Keratinocyte (primary cell): Measurements from ENCODE around the gene CLEC18A. TPM values are rescaled to one million over a fixed set of nuclear protein-coding genes. Genes with fewer than 3 reads are reported as not detected.

Source experiments
- DNase-seq: peaks from one replicate; pipeline ENCODE4 v3.0.0-alpha.2; 2011; ENCODE audit warnings: low read depth, missing footprints, low spot score
- FAIRE-seq: peaks from 2 replicates; lab custom pipeline; 2011; peaks lifted over from hg19 to GRCh38; lab: Jason Lieb, UNC
- H2AFZ ChIP-seq: 2 replicates; pipeline ENCODE4 v1.6.0; 2012; ENCODE audit warnings: low read length, control low read depth, inconsistent platforms; ENCODE audit not compliant: control insufficient read depth
- H3K27ac ChIP-seq: 2 replicates; pipeline ENCODE4 v1.5.1; 2011; ENCODE audit warnings: low read length; ENCODE audit not compliant: control insufficient read depth, insufficient read depth
- H3K27me3 ChIP-seq: 3 replicates; pipeline ENCODE4 v1.6.0; 2011; ENCODE audit warnings: low read length; ENCODE audit not compliant: control insufficient read depth, insufficient read depth; ENCODE audit errors: extremely low read depth
- H3K36me3 ChIP-seq, 2 experiments: 2 replicates in 1 of 2; 3 replicates in 1 of 2; pipeline ENCODE4 v1.5.1; 2011; ENCODE audit warnings: low read length in 2 of 2, mild to moderate bottlenecking in 1 of 2; ENCODE audit not compliant: control insufficient read depth in 2 of 2, insufficient read depth in 2 of 2; ENCODE audit errors: extremely low read depth in 1 of 2
- H3K4me1 ChIP-seq: 3 replicates; pipeline ENCODE4 v1.5.1; 2011; ENCODE audit warnings: low read length; ENCODE audit not compliant: control insufficient read depth, insufficient read depth; ENCODE audit errors: extremely low read depth
- H3K4me2 ChIP-seq: 3 replicates; pipeline ENCODE4 v1.6.0; 2011; ENCODE audit warnings: low read depth, low read length; ENCODE audit not compliant: control insufficient read depth, insufficient read depth; ENCODE audit errors: extremely low read depth
- H3K4me3 ChIP-seq, 3 experiments: fragments of 200-600 bp in 1 of 3; sonication (generic) in 1 of 3; 2 replicates in 2 of 3; 3 replicates in 1 of 3; pipeline ENCODE4 v1.5.1; 2011 to 2016; ENCODE audit warnings: low read length in 3 of 3, mild to moderate bottlenecking in 3 of 3, control low read depth in 2 of 3, inconsistent platforms in 1 of 3, low read depth in 1 of 3, mixed read lengths in 1 of 3, mixed run types in 1 of 3, moderate library complexity in 1 of 3; ENCODE audit not compliant: control insufficient read depth in 2 of 3, insufficient read depth in 2 of 3; ENCODE audit errors: extremely low read depth in 1 of 3
- H3K79me2 ChIP-seq: 2 replicates; pipeline ENCODE4 v1.6.0; 2012; ENCODE audit warnings: low read length; ENCODE audit not compliant: control insufficient read depth, insufficient read depth
- H3K9ac ChIP-seq: 3 replicates; pipeline ENCODE4 v1.6.0; 2011; ENCODE audit warnings: low read length; ENCODE audit not compliant: control insufficient read depth, insufficient read depth; ENCODE audit errors: extremely low read depth
- H3K9me1 ChIP-seq: 3 replicates; pipeline ENCODE4 v1.6.0; 2011; ENCODE audit warnings: low read length; ENCODE audit not compliant: control insufficient read depth, insufficient read depth; ENCODE audit errors: extremely low read depth
- H3K9me3 ChIP-seq: 2 replicates; pipeline ENCODE4 v1.5.1; 2012; ENCODE audit warnings: low read depth, low read length; ENCODE audit not compliant: control insufficient read depth
- H4K20me1 ChIP-seq: 3 replicates; pipeline ENCODE4 v1.6.0; 2011; ENCODE audit warnings: low read length; ENCODE audit not compliant: control insufficient read depth, insufficient read depth; ENCODE audit errors: extremely low read depth
- CTCF ChIP-seq, 3 experiments: IDR thresholded peaks in 1 of 3; conservative IDR thresholded peaks in 1 of 3; optimal IDR thresholded peaks in 1 of 3; 2 replicates in 2 of 3; 3 replicates in 1 of 3; pipeline versions ENCODE3 to v1.5.1; 2011; ENCODE audit warnings: low read length in 3 of 3, mild to moderate bottlenecking in 3 of 3, moderate library complexity in 2 of 3, control low read depth in 1 of 3, inconsistent platforms in 1 of 3; ENCODE audit not compliant: insufficient read depth in 2 of 3; ENCODE audit errors: extremely low read depth in 1 of 3
- EZH2 ChIP-seq: IDR thresholded peaks from one replicate; pipeline ENCODE4 v1.6.1; 2012; ENCODE audit warnings: inconsistent platforms, mild to moderate bottlenecking, low read length, moderate library complexity
- dilution Hi-C: fragments of 300-500 bp; cut with MboI; formaldehyde crosslinking; loops from one replicate; pipeline ENCODE4 v1.7.0; 2020; ENCODE audit warnings: low sequenced_read_pairs; ENCODE audit not compliant: extremely low pct_ligation_motif_present
- polyA plus RNA-seq, 5 experiments: library from polyadenylated mRNA; depleted of rRNA in 3 of 5; stranded (reverse) in 3 of 5; stranded (forward) in 1 of 5; unstranded in 1 of 5; fragments of >200 nt; gene quantifications; 1 replicate in 1 of 5; 2 replicates in 3 of 5; 3 replicates in 1 of 5; pipeline versions ENCODE4 v1.2.1 to v1.2.3, GENCODE V29; 2011 to 2012; ENCODE audit warnings: missing spikeins in 2 of 5, low read depth in 1 of 5, low replicate concordance in 1 of 5

Gene CLEC18A
- polyA plus RNA-seq, 1 donor (not counting 4 experiments of a cell fraction or from before 2014, with no cell fraction given): 0.14 TPM

GRCh38 chr16:69939821-69940585, 11.1 kb upstream of the CLEC18A start:
- FAIRE-seq (no peak), DNase-seq (no peak)

GRCh38 chr16:69940676-69941075, 10.5 kb upstream of the CLEC18A start:
- no peaks in the 10 kb centered on the region for H4K20me1 ChIP-seq
- peaks cover 4 to 17% of the 10 kb centered on the region in 2 experiments for H3K36me3 ChIP-seq
- H3K79me2 ChIP-seq: no peaks in the 10 kb centered on the region
- no peaks in the 10 kb centered on the region for H3K9me1 ChIP-seq
- no peaks in the 10 kb centered on the region for H3K9me3 ChIP-seq
- no peak for FAIRE-seq
- no peak overlapping the region for H3K4me2 ChIP-seq
- H3K4me1 ChIP-seq: no peaks in the 10 kb centered on the region
- H3K9ac ChIP-seq: no peak overlapping the region
- H2AFZ ChIP-seq: no peak overlapping the region
- dilution Hi-C loops: no loop called here
- TF ChIP-seq CTCF (optimal IDR thresholded peaks at IDR 0.05 in 1 of 3, IDR thresholded peaks at IDR 0.05 in 1 of 3, conservative IDR thresholded peaks at IDR 0.05 in 1 of 3; ENCODE audit: extremely low read depth in 1 of 3, insufficient read depth in 2 of 3, low read length in 3 of 3) (no peak), EZH2 (no peak)
- no peaks in the 10 kb centered on the region for H3K27me3 ChIP-seq
- H3K4me3 ChIP-seq: no peak overlapping the region
- H3K27ac ChIP-seq: no peak overlapping the region
- DNase-seq: no peak

More at GRCh38 chr16:69939821-69940585, 11.1 kb upstream of the CLEC18A start:
- no peak for TF ChIP-seq CTCF (optimal IDR thresholded peaks at IDR 0.05 in 1 of 3, IDR thresholded peaks at IDR 0.05 in 1 of 3, conservative IDR thresholded peaks at IDR 0.05 in 1 of 3; ENCODE audit: extremely low read depth in 1 of 3, insufficient read depth in 2 of 3, low read length in 3 of 3)
- TF ChIP-seq EZH2: no peak
- H3K9me1 ChIP-seq: no peaks in the 10 kb centered on the region
- peaks cover 4 to 23% of the 10 kb centered on the region in 2 experiments for H3K36me3 ChIP-seq
- H3K4me1 ChIP-seq: no peaks in the 10 kb centered on the region
- H3K4me3 ChIP-seq: no peak overlapping the region
- H2AFZ ChIP-seq: no peak overlapping the region
- H4K20me1 ChIP-seq: no peaks in the 10 kb centered on the region
- dilution Hi-C loops: no loop called here
- no peaks in the 10 kb centered on the region for H3K79me2 ChIP-seq
- H3K4me2 ChIP-seq: no peak overlapping the region
- H3K27me3 ChIP-seq: no peaks in the 10 kb centered on the region
- no peak overlapping the region for H3K9ac ChIP-seq
- no peak overlapping the region for H3K27ac ChIP-seq
- no peaks in the 10 kb centered on the region for H3K9me3 ChIP-seq
